HEK293T (cell line): ENCODE data around the gene CAMLG.

Source experiments
- BHLHE40 ChIP-seq: fragments of 450-650 bp; IDR thresholded peaks from 2 replicates; pipeline ENCODE4 v1.6.1; 2016; ENCODE audit warnings: mild to moderate bottlenecking, moderate library complexity, borderline replicate concordance
- ELF4 ChIP-seq: fragments of 450-650 bp; IDR thresholded peaks from 2 replicates; pipeline ENCODE4 v1.6.1; 2017; ENCODE audit warnings: antibody characterized with exemption
- FOXA1 ChIP-seq: fragments of 450-650 bp; IDR thresholded peaks from 2 replicates; pipeline ENCODE4 v1.6.1; 2016; ENCODE audit warnings: mild to moderate bottlenecking
- FOXM1 ChIP-seq: fragments of 450-650 bp; IDR thresholded peaks from 2 replicates; pipeline ENCODE4 v1.6.1; 2017; ENCODE audit warnings: mild to moderate bottlenecking, borderline replicate concordance
- LEF1 ChIP-seq: fragments of 450-650 bp; IDR thresholded peaks from 2 replicates; pipeline ENCODE4 v1.6.1; 2017; ENCODE audit warnings: mild to moderate bottlenecking, borderline replicate concordance
- NFRKB ChIP-seq: fragments of 450-650 bp; IDR thresholded peaks from 2 replicates; pipeline ENCODE4 v1.6.1; 2016; ENCODE audit warnings: mild to moderate bottlenecking, moderate library complexity
- PKNOX1 ChIP-seq: fragments of 450-650 bp; IDR thresholded peaks from 2 replicates; pipeline ENCODE4 v1.6.1; 2016
- SP1 ChIP-seq: fragments of 450-650 bp; IDR thresholded peaks from 2 replicates; pipeline ENCODE4 v1.6.1; 2017
- TARDBP ChIP-seq: fragments of 450-650 bp; IDR thresholded peaks from 2 replicates; pipeline ENCODE4 v1.6.1; 2016

GRCh38 chr5:134732819-134733218, 5.5 kb upstream of the CAMLG start:
- TF ChIP-seq SP1 (no peak), NFRKB (no peak), PKNOX1 (no peak), FOXM1 (no peak), LEF1 (no peak), ELF4 (no peak), FOXA1 (no peak), BHLHE40 (no peak), TARDBP (no peak)
